NB4 (cell line): ENCODE results near the gene NEK1.

Source experiments
- DNase-seq: peaks from one replicate; pipeline ENCODE4 v3.0.0; 2010; ENCODE audit warnings: low read depth
- H3K4me3 ChIP-seq: one replicate; pipeline ENCODE4 v1.5.1; 2011; ENCODE audit warnings: mild to moderate bottlenecking, low read depth, low read length, moderate library complexity
- MYC ChIP-seq: IDR thresholded peaks from 2 replicates; pipeline ENCODE4 v1.6.1; 2011; ENCODE audit warnings: low read depth, low read length
- POLR2A ChIP-seq: IDR thresholded peaks from 2 replicates; pipeline ENCODE4 v1.6.1; 2011; ENCODE audit warnings: mild to moderate bottlenecking; ENCODE audit not compliant: insufficient read length; ENCODE audit errors: extremely low read depth
- TF ChIP-seq, protein P1 (sequence below): IDR thresholded peaks from one replicate; pipeline ENCODE4 v1.5.1; 2012; ENCODE audit warnings: low read depth, low read length
- TF ChIP-seq, protein P2 (sequence below): IDR thresholded peaks from 2 replicates; pipeline ENCODE4 v1.6.1; 2011; ENCODE audit warnings: low read depth, low read length

The NEK1 gene

DNA sequence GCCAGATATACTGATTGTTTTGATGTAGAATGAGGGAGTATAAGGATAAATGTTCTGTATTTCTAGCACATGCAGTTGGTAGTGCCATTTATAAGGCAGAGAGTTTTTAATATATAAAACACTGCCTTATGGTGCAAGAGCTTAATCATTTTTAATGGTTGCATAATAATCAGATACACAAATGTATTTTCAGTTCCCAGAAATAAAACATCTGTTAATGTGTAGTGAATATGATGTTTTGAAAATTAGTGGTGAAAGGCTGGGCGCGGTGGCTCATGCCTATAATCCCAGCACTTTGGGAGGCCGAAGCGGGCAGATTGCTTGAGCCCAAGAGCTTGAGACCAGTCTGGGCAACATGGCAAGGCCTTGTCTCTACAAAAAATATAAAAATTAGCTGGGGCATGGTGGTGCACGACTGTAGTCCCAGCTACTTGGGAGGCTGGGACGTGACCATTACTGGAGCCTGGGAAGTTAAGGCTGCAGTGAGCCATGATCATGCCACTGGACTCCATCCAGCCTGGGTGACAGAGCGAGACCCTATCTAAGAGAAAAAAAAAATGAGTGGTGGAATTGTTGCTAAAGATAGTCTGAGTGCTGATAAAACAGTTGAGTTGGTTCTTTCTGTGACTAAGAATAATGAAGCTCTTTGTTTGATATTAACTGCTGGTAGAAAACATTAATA is 37.3 kb upstream of the NEK1 start:
- H3K4me3 ChIP-seq = no peak overlapping the region
- TF ChIP-seq, protein P1, sequence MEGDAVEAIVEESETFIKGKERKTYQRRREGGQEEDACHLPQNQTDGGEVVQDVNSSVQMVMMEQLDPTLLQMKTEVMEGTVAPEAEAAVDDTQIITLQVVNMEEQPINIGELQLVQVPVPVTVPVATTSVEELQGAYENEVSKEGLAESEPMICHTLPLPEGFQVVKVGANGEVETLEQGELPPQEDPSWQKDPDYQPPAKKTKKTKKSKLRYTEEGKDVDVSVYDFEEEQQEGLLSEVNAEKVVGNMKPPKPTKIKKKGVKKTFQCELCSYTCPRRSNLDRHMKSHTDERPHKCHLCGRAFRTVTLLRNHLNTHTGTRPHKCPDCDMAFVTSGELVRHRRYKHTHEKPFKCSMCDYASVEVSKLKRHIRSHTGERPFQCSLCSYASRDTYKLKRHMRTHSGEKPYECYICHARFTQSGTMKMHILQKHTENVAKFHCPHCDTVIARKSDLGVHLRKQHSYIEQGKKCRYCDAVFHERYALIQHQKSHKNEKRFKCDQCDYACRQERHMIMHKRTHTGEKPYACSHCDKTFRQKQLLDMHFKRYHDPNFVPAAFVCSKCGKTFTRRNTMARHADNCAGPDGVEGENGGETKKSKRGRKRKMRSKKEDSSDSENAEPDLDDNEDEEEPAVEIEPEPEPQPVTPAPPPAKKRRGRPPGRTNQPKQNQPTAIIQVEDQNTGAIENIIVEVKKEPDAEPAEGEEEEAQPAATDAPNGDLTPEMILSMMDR = no peak
- DNase-seq = no peak

DNA sequence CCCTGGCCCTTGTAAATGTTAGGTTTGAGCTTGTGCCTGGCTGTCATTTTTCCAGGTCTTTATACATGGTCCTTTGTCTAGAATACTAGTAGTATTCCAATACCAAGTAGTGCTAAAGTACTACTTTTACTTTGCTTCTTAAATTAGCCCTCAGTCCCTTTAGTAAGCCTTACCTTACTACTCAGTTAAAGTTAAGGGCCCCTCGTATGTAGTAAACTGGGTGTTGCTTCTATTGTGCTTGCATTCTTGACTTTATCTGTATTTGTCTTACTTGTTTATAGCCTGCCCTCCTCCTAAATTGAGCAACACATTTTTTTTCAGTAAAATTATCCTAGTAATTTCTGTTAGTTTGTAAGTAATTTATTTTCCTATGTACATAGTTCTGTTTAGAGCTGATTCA is 33.2 kb upstream of the NEK1 start:
- no peak for DNase-seq
- TF ChIP-seq POLR2A = no peak
- TF ChIP-seq, protein P1 = no peak
- TF ChIP-seq MYC = no peak
- TF ChIP-seq, protein P2, sequence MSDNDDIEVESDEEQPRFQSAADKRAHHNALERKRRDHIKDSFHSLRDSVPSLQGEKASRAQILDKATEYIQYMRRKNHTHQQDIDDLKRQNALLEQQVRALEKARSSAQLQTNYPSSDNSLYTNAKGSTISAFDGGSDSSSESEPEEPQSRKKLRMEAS = no peak
- H3K4me3 ChIP-seq = no peak overlapping the region

DNA sequence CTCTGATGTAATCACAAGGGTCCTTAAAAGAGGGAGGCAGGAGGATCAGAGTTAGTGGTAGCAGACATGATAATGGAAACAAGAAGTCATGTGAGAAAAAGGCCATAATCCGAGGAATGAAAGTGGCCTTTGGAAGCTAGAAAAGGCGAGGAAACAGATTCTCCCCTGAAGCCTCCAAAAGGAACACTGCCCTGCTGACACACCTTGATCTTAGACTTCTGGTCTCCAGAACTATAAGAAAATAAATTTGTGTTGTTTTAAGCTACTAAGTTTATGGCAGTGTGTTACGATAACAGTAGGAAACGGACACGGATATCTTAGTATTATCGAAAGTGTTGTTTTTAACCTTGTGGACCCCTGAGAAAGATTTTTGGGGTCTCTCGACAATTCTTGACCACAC is 32.4 kb upstream of the NEK1 start:
- no peak overlapping the region for H3K4me3 ChIP-seq
- TF ChIP-seq, protein P2 = no peak
- TF ChIP-seq POLR2A (no peak), MYC (no peak)
- TF ChIP-seq, protein P1 = no peak
- DNase-seq = no peak

DNA sequence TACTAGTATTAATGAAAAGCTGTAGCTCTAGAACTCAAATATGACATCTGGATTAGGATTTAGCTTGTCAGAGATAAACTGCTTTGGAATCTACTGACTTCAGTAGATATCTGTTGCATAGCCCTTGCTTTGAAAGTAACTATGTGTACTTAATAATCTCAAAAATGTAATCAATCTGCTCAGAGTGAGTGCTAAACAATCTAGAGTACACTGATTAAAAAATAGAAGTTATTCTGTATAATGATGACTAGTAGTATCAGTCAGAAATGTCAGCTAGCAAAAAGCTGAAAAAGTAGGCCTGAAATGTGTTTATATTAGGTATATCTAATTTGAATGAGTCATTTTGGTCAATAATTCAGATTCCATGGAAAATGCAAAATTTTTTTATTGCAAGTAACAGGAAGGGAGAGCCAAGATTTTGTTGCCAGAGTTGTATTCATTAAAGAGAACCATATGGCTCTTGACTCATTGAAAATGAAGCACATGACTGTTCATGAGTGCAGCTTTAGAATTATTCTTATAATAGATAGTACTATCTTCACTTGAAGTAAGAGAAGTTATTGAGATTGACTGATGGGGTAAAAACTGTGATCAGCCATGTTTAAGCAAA is 28.0 kb upstream of the NEK1 start:
- no peak overlapping the region for H3K4me3 ChIP-seq
- TF ChIP-seq MYC = no peak
- no peak for TF ChIP-seq POLR2A
- TF ChIP-seq, protein P1 = no peak
- TF ChIP-seq, protein P2 = no peak
- no peak for DNase-seq

DNA sequence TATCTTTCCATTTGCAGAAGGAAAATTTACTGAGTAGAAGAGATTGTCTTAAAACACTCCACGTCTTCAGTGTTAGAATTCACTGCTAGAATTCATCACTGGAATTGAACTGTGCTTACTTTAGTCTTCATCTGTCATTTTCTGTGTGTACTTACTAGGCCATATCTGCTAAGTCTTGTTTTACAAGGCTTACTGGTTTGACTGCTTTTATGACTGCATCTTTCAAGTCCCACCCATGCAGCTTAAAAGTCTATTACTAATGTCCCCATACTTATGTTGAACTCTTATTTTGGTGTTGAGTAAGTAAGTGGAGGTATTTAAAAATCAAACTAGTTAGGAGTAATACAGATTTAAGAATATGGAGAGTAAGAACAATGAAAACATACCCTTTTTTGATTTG is 22.6 kb upstream of the NEK1 start:
- no peak for DNase-seq
- no peak overlapping the region for H3K4me3 ChIP-seq
- TF ChIP-seq MYC = no peak
- TF ChIP-seq, protein P1 = no peak
- TF ChIP-seq POLR2A = no peak
- TF ChIP-seq, protein P2 = no peak

DNA sequence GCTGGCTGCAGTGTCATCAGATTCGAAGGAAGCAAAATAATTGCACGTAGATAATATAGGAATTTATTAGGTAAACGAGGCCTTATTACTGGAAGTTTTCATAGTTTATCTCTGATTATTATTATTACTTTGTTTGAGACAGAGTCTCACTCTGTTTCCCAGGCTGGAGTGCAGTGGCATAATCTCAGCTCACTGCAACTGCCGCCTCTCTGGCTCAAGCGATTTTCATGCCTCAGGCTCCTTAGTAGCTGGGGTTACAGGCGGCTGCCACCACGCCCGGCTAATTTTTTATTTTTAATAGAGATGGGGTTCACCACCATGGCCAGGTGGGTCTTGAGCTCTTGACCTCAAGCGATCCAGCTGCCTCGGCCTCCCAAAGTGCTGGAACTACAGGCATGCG is 20.5 kb upstream of the NEK1 start:
- no peak for TF ChIP-seq MYC
- TF ChIP-seq, protein P1 = no peak
- TF ChIP-seq, protein P2 = no peak
- TF ChIP-seq POLR2A = no peak
- H3K4me3 ChIP-seq = no peak overlapping the region
- no peak for DNase-seq
